ENCODE data around the gene C4BPB.

The C4BPB gene

GRCh38 chr1:207112616-207113296 lies 24.1 kb downstream of the C4BPB start:
- H3K4me1 ChIP-seq = no peaks in the 10 kb centered on the region
- no peaks in the 10 kb centered on the region for H3K9me3 ChIP-seq
- no peak overlapping the region for H3K4me3 ChIP-seq (ENCODE audit: low read depth, low read length)
- H3K27me3 ChIP-seq = peaks cover 8% of the 10 kb centered on the region
- DNase-seq = no peak
- no peak for TF ChIP-seq CTCF (IDR thresholded peaks at IDR 0.05; ENCODE audit: low read depth, low read length)
- no peaks in the 10 kb centered on the region for H3K36me3 ChIP-seq

DNA sequence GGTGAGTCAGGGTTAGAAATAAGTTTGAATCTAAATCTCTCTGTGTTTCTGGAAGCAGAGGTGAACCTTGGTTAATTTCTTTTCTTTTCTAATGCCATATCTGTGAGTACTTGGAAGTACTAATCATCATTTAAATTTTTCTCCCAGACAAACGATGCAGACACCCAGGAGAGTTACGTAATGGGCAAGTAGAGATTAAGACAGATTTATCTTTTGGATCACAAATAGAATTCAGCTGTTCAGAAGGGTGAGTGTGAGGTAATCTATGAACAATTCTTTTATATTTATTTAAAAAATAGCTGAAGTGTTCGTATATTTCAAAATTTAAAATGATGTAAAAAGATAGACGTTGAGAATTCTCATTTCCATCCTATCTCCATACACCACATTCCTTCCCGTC lies 26.6 kb downstream of the C4BPB start:
- H3K36me3 ChIP-seq = no peaks in the 10 kb centered on the region
- no peaks in the 10 kb centered on the region for H3K4me1 ChIP-seq
- TF ChIP-seq CTCF (IDR thresholded peaks at IDR 0.05; ENCODE audit: low read depth, low read length) = no peak
- H3K9me3 ChIP-seq = no peaks in the 10 kb centered on the region
- DNase-seq = no peak
- H3K4me3 ChIP-seq (ENCODE audit: low read depth, low read length) = no peak overlapping the region
- peaks cover 4% of the 10 kb centered on the region; the same call in 1 of the 2 replicates for H3K27me3 ChIP-seq

GRCh38 chr1:207124389-207124788 lies 35.7 kb downstream of the C4BPB start:
- H3K36me3 ChIP-seq = no peaks in the 10 kb centered on the region
- no peaks in the 10 kb centered on the region; the same call in none of the 2 replicates for H3K27me3 ChIP-seq
- no peak for DNase-seq
- no peak for TF ChIP-seq CTCF (IDR thresholded peaks at IDR 0.05; ENCODE audit: low read depth, low read length)
- no peaks in the 10 kb centered on the region for H3K9me3 ChIP-seq
- no peak overlapping the region for H3K4me3 ChIP-seq (ENCODE audit: low read depth, low read length)
- H3K4me1 ChIP-seq = no peaks in the 10 kb centered on the region

GRCh38 chr1:207128336-207128921 lies 39.8 kb downstream of the C4BPB start:
- Histone ChIP-seq H3K4me3 (ENCODE audit: low read depth, low read length) (no peak overlapping the region), H3K27me3 (peaks cover 6% of the 10 kb centered on the region), H3K4me1 (no peaks in the 10 kb centered on the region), H3K36me3 (no peaks in the 10 kb centered on the region), H3K9me3 (no peaks in the 10 kb centered on the region)
- TF ChIP-seq CTCF (IDR thresholded peaks at IDR 0.05; ENCODE audit: low read depth, low read length) = no peak
- DNase-seq = no peak

DNA sequence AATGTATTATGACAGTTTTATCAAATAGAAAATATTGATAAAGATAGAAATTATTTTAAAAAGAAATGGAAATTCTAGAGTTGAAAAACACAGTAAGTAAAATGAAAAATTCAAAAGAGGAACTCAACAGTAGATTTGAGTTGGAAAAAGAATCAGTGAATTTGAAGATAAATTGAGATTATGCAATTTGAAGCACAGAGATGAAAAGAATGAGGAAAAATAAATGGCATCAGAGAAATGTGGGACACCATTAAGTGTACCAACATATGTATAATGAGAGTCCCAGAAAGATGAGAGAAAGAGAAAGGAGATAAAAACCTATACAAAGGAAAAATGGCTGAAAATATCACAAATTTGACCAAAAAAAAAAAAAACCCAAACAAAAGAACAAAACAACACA lies 40.4 kb downstream of the C4BPB start:
- Histone ChIP-seq H3K4me1 (no peaks in the 10 kb centered on the region), H3K36me3 (no peaks in the 10 kb centered on the region), H3K4me3 (ENCODE audit: low read depth, low read length) (no peak overlapping the region), H3K9me3 (no peaks in the 10 kb centered on the region), H3K27me3 (peaks cover 6% of the 10 kb centered on the region)
- TF ChIP-seq CTCF (IDR thresholded peaks at IDR 0.05; ENCODE audit: low read depth, low read length) = no peak
- no peak for DNase-seq
